ENCODE results near the gene UBE4B. TPM values are rescaled to one million over a fixed set of nuclear protein-coding genes. Genes with fewer than 3 reads are reported as not detected.

The UBE4B gene
- polyA plus RNA-seq, 2 of the 4 experiments (the other 2 are of a cell fraction) = 13.5 to 15.1 TPM

- ATAC-seq (no peak), FAIRE-seq (no peak), DNase-seq (ENCODE audit: low read depth in 1 of 2, low spot score in 1 of 2) (no peak)
- POLR2A ChIA-PET = no interaction called here
- no peak overlapping the region for H3K4me2 ChIP-seq
- H3K27ac ChIP-seq = no peak overlapping the region
- no peak for TF ChIP-seq JUN (IDR thresholded peaks at IDR 0.05)
- no peak for TF ChIP-seq RNF2 (IDR thresholded peaks at IDR 0.05; ENCODE audit: borderline replicate concordance, low read depth)
- TF ChIP-seq HDAC2 (IDR thresholded peaks at IDR 0.05) = no peak
- no peak for TF ChIP-seq RARB (CRISPR knock-in tag; IDR thresholded peaks at IDR 0.05)
- TF ChIP-seq CHD2 (IDR thresholded peaks at IDR 0.05; ENCODE audit: low read length, partially characterized antibody) = no peak
- TF ChIP-seq, protein P1, sequence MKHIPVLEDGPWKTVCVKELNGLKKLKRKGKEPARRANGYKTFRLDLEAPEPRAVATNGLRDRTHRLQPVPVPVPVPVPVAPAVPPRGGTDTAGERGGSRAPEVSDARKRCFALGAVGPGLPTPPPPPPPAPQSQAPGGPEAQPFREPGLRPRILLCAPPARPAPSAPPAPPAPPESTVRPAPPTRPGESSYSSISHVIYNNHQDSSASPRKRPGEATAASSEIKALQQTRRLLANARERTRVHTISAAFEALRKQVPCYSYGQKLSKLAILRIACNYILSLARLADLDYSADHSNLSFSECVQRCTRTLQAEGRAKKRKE (CRISPR knock-in tag; IDR thresholded peaks at IDR 0.05; ENCODE audit: low read depth) = no peak
- TF ChIP-seq TP53 (CRISPR knock-in tag; IDR thresholded peaks at IDR 0.05) = no peak
- TF ChIP-seq HOXB5 (CRISPR knock-in tag; IDR thresholded peaks at IDR 0.05) = no peak
- no peak for TF ChIP-seq NR3C1 (IDR thresholded peaks at IDR 0.05)
- TF ChIP-seq REST (IDR thresholded peaks at IDR 0.05) = no peak
- TF ChIP-seq, protein P2, sequence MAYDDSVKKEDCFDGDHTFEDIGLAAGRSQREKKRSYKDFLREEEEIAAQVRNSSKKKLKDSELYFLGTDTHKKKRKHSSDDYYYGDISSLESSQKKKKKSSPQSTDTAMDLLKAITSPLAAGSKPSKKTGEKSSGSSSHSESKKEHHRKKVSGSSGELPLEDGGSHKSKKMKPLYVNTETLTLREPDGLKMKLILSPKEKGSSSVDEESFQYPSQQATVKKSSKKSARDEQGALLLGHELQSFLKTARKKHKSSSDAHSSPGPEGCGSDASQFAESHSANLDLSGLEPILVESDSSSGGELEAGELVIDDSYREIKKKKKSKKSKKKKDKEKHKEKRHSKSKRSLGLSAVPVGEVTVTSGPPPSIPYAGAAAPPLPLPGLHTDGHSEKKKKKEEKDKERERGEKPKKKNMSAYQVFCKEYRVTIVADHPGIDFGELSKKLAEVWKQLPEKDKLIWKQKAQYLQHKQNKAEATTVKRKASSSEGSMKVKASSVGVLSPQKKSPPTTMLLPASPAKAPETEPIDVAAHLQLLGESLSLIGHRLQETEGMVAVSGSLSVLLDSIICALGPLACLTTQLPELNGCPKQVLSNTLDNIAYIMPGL (CRISPR knock-in tag; IDR thresholded peaks at IDR 0.05; ENCODE audit: borderline replicate concordance) = no peak
- CTCF ChIA-PET = interaction anchor here (0.6 to 1.3 kb wide), 2 partner anchors 21 to 22 kb away, joined by 3 to 4 read pairs; partner anchors contain the start of gene KIF1B
- no peaks in the 10 kb centered on the region for H3K4me1 ChIP-seq
- WGBS (ENCODE audit: missing lambda C conversion rate) = 89% methylated on average over 2 of the region's 2 CpGs
- H3K4me3 ChIP-seq = no peak overlapping the region
- no peaks in the 10 kb centered on the region for H3K9me3 ChIP-seq
Observed at GRCh38 chr1:10188133-10188650, 155.4 kb downstream of the UBE4B start.

DNA sequence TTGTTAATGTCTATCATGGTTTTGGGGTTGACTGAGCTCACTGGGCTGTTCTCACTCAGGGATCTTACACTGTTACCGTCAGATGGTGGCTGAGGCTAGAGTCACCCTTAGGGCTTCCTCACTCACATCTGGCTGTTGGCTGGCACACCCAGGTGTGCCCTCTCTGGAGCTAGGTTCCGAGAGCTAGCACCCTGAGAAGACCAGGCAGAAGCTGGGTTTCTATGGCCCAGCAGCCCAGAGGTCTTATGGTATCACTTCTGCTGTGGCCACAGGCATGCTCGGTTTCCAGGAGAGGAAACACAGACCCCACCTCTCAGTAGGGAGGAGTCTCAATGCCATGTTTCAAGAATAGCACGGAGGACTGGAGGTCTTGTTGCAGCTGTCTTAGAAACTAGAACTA lies 156.9 kb downstream of the UBE4B start:
- ChIA-PET POLR2A (no interaction called here), CTCF (no interaction called here)
- ATAC-seq (no peak), FAIRE-seq (no peak), DNase-seq (ENCODE audit: low read depth in 1 of 2, low spot score in 1 of 2) (no peak)
- H3K4me3 ChIP-seq = no peak overlapping the region
- no peak overlapping the region for H3K27ac ChIP-seq
- H3K9me3 ChIP-seq = no peaks in the 10 kb centered on the region
- no peaks in the 10 kb centered on the region for H3K4me1 ChIP-seq
- H3K4me2 ChIP-seq = no peak overlapping the region
- WGBS (ENCODE audit: missing lambda C conversion rate) = 69% methylated on average over 3 of the region's 4 CpGs
- TF ChIP-seq, protein P3, sequence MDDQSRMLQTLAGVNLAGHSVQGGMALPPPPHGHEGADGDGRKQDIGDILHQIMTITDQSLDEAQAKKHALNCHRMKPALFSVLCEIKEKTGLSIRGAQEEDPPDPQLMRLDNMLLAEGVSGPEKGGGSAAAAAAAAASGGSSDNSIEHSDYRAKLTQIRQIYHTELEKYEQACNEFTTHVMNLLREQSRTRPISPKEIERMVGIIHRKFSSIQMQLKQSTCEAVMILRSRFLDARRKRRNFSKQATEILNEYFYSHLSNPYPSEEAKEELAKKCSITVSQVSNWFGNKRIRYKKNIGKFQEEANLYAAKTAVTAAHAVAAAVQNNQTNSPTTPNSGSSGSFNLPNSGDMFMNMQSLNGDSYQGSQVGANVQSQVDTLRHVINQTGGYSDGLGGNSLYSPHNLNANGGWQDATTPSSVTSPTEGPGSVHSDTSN (IDR thresholded peaks at IDR 0.05) = no peak
- TF ChIP-seq ELK1 (IDR thresholded peaks at IDR 0.05; ENCODE audit: low read depth, low read length) = no peak
- no peak for TF ChIP-seq POLR2AphosphoS2 (conservative IDR thresholded peaks at IDR 0.05; ENCODE audit: low read length)
- TF ChIP-seq RARB (CRISPR knock-in tag; IDR thresholded peaks at IDR 0.05) = no peak
- TF ChIP-seq HDAC2 (IDR thresholded peaks at IDR 0.05) = no peak
- TF ChIP-seq TFCP2L1 (CRISPR knock-in tag; IDR thresholded peaks at IDR 0.05) = no peak
- TF ChIP-seq, protein P4, sequence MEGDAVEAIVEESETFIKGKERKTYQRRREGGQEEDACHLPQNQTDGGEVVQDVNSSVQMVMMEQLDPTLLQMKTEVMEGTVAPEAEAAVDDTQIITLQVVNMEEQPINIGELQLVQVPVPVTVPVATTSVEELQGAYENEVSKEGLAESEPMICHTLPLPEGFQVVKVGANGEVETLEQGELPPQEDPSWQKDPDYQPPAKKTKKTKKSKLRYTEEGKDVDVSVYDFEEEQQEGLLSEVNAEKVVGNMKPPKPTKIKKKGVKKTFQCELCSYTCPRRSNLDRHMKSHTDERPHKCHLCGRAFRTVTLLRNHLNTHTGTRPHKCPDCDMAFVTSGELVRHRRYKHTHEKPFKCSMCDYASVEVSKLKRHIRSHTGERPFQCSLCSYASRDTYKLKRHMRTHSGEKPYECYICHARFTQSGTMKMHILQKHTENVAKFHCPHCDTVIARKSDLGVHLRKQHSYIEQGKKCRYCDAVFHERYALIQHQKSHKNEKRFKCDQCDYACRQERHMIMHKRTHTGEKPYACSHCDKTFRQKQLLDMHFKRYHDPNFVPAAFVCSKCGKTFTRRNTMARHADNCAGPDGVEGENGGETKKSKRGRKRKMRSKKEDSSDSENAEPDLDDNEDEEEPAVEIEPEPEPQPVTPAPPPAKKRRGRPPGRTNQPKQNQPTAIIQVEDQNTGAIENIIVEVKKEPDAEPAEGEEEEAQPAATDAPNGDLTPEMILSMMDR (IDR thresholded peaks at IDR 0.05) = no peak
- TF ChIP-seq JUN (IDR thresholded peaks at IDR 0.05) = no peak
- no peak for TF ChIP-seq CBX2 (IDR thresholded peaks at IDR 0.05; ENCODE audit: borderline replicate concordance, low read depth)
- TF ChIP-seq HOXA7 (CRISPR knock-in tag; IDR thresholded peaks at IDR 0.05) = no peak
- no peak for TF ChIP-seq REST (IDR thresholded peaks at IDR 0.05)
- TF ChIP-seq TP53 (CRISPR knock-in tag; IDR thresholded peaks at IDR 0.05) = no peak
- no peak for TF ChIP-seq SMC3 (IDR thresholded peaks at IDR 0.05)
